Brain pericyte (primary cell): ENCODE measurements around the gene ZNF576.
A peak's percentile ranks its signal among the peaks of the same experiment; 100 is the strongest.
"Not testable (repeated sequence)": the region's sequence is repeated elsewhere in the genome, so short reads cannot be mapped to it uniquely, and the experiment has no call there.

Experiments used
- DNase-seq: peaks from one replicate; pipeline ENCODE4 v3.0.0-alpha.2; 2012; ENCODE audit warnings: low read depth, low spot score

The ZNF576 gene

GRCh38 chr19:43575156-43575950 is 21.0 kb upstream of the ZNF576 start, which contains the start of the genes PINLYP and XRCC1:
TSS of gene PINLYP (plus strand) at chr19:43575801. CDS start at chr19:43577192, 1,391 bp downstream.
TSS of gene XRCC1 (minus strand) at chr19:43575527. CDS start at chr19:43575458, 69 bp downstream.
- peak; percentile 97 for DNase-seq

GRCh38 chr19:43575955-43576878 is 20.2 kb upstream of the ZNF576 start:
- no peak for DNase-seq

GRCh38 chr19:43578787-43579186 is 17.6 kb upstream of the ZNF576 start:
- no peak for DNase-seq

DNA sequence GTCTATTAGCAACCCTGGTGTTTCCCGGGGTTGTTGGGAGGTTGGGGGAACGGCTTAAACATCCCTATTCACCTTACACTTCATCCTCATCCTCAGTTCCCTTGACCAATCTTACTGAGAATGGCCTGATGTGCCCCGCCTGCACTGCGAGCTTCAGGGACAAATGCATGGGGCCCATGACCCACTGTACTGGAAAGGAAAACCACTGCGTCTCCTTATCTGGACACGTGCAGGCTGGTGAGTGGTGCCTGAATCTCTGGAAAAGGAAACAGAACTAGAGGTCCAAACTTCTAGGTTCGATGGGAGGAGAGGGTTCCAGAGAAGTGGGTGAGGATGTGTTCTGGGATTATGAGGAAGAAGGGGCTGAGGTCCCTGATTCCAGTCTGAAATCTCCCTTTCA is 14.9 kb upstream of the ZNF576 start:
- DNase-seq = no peak

DNA sequence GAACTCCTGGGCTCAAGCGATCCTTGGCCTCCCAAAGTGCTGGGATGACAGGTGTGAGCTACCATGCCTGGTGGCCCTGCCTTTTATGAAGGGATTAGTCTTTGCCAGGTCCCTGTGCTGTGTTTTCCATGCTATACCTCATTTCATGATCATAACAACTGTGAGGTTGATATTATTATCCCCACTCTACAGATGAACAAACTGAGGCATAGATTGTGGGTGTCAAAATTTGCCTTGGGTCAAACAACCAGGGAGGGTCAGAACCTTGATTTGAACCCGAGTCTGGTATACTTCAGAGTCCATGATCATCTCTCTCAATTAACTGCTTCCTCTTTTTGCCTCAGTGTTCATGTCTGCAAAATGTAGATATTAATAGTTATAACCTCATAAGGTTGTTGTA is 13.9 kb upstream of the ZNF576 start:
- no peak for DNase-seq

- no peak for DNase-seq
Observed at GRCh38 chr19:43584484-43584883, 11.9 kb upstream of the ZNF576 start.

DNA sequence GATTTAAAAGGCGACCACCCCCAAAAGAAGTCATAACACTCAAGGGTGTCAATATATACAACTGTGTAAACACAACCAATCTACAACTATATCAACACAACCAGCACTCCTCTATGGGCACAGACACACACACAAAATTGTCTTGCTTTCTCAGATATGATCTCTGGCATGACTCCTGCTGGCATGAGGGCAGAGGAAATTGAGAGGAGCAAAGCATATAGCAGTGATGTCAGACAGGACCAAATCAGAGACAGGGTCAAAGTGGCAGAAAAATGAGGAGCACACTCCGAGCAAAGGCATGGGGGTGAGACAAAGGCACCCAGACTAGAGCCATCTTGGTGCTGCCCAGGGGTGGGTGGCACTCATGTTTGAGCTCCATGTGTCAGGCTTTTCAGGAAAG is 10.0 kb upstream of the ZNF576 start:
- no peak for DNase-seq

DNA sequence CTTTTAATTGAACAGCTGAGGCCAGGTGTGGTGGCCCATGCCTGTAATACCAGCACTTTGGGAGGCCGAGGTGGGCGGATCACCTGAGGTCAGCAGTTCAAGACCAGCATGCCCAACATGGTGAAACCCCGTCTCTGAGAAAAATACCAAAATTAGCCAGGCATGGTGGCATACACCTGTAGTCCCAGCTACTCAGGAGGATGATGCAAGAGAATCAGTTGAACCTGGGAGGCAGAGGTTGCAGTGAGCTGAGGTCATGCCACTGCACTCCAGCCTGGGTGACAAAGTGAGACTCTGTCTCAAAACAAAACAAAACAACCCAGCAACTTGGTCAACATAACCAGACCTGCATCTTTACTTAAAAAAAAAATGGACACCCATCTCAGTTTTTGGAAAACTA is 9.4 kb upstream of the ZNF576 start:
- not testable (repeated sequence) for DNase-seq

DNA sequence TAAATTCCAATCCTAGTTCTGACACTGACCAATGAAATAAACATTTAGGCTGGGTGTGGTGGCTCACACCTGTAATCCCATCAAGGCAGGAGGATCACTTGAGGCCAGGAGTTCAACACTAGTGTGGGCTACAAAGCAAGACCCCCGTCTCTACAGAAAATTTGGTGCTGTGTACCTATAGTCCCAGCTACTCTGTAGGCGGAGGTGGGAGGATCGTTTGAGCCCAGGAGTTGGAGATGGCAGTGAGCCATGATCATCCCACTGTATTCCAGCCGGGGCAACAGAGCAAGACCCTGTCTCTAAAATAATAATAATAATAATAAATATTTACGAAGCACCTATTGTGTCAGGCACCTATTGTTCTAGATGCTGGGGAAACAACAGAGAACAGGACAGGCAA is 7.1 kb upstream of the ZNF576 start:
- no peak for DNase-seq

GRCh38 chr19:43589678-43590077 is 6.7 kb upstream of the ZNF576 start:
- no peak for DNase-seq

DNA sequence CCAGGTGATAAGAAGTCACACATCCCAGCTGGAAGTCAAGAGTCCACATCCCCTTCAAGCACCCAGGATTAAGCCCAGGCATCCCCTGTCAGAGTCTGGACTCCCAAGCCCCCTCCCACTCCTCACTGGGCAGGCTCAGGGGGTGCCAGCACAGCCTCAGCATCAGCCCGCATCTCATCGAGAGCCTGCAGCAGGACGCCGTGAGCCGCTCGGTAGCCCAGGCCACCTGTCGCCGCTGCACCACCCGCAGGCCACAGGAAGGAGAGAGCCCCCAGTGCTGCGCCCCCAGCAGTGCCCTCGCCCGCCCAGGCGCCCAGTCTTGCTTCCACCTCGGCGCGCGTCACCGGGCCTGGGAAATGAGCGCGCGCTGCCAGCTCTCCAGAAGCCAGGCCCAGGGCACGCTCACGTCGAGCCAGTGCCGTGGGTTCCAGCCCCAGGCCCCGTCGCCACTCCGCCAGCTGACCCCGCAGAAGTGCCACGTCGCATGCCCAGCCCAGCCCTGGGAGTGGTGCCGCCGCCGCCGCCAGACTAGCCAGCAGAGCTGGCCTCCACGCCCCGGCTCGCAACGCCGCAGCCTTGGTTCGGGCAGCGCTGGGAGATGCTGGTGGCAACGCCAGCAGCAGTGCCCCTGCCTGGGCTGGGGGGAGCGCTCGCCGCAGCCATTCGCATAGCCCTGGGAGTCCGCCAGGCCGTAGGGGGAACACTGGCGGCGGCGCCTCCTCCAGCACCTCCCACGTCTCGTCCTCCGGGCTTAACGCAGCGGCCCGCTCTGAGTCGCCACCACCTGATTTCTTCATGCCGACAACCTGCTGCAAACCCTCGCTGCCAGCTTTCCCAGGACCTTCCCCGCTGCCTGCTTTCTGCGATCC is 4.3 kb upstream of the ZNF576 start:
- no peak for DNase-seq

- no peak for DNase-seq
Observed at GRCh38 chr19:43592800-43593350, 3.5 kb upstream of the ZNF576 start.

GRCh38 chr19:43594081-43594697 is 2.2 kb upstream of the ZNF576 start:
- no peak for DNase-seq

GRCh38 chr19:43594710-43595604 is 1.4 kb upstream of the ZNF576 start:
- DNase-seq = no peak

DNA sequence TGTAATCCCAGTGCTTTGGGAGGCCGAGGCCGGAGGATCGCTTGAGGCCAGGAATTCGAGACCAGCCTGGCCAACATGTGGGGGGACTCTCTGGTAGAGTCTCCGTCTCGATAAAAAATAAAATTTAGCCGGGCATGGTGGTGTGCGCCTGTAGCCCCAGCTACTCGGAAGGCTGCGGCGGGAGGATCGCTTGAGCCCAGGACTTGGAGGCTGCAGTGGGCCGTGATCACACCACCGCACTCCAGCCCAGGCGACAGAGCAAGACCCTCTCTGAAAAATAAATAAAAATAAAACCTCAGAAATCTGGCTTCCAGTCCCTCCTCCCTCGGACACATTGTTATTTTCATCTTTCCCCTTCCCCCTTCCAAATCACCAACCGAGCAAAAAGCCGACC is 793 bp upstream of the ZNF576 start:
- DNase-seq = no peak

DNA sequence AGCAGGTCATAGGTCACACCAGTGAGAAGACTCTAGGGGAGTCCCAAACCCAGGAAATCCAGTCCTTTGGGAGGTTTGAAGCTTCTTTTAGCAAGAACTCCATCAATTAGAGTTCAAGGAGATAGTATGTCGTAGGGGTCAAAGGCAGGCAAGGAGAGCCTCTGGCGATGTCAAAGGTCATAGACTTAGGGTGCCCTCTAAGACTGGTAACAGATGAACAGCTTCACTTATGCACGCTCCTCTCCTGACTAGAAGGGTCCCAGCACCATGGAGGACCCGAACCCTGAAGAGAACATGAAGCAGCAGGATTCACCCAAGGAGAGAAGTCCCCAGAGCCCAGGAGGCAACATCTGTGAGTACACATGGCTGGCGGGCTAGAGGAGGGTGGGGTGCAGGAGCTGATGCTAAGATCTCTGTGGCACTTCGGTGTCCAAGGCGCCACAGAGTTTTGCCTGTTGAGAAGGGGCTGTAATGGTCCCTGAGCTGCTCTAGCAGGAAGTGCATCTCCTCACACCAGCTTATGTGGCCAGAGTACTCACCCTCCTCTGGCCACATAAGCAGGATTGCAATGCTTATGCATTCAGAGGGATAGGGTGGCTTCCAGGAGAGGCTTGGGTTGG is 557 bp downstream of the ZNF576 start:
- DNase-seq = no peak

GRCh38 chr19:43597876-43598275 is 1.5 kb downstream of the ZNF576 start:
- DNase-seq = no peak

DNA sequence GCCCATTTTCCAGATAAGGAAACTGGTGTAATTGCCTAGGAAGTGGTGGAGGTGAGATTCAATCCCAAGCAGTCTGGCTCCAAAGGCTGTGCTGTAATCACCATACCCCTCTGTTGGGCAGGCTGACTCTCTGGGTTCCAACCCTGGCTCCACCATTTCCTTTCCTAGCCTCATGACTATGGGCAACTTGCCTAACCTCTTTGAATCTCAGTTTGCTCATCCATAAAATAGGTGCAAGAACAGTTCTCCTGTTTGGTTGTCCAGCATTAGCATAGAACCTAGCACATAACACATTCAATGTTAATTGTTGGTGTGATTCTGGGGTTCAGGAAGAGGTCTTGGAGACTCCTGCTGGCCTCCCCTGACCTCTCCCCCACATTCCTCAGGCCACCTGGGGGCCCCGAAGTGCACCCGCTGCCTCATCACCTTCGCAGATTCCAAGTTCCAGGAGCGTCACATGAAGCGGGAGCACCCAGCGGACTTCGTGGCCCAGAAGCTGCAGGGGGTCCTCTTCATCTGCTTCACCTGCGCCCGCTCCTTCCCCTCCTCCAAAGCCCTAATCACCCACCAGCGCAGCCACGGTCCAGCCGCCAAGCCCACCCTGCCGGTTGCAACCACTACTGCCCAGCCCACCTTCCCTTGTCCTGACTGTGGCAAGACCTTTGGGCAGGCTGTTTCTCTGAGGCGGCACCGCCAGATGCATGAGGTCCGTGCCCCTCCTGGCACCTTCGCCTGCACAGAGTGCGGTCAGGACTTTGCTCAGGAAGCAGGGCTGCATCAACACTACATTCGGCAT is 2.2 kb downstream of the ZNF576 start:
- DNase-seq = no peak
